ENCODE data around the gene GORASP1. TPM values are rescaled to one million over a fixed set of nuclear protein-coding genes. Genes with fewer than 3 reads are reported as not detected.

The GORASP1 gene
- total RNA-seq, 1 experiment from 2014 or later: 58.6 TPM

GRCh38 chr3:39148435-39149058 is 41.1 kb upstream of the GORASP1 start:
- Mint-ChIP-seq H3K27ac (ENCODE audit: unreplicated experiment) (peak overlapping the region; percentile 99), H3K4me3 (ENCODE audit: low read depth, unreplicated experiment) (peak overlapping the region; percentile 88), H3K9me3 (ENCODE audit: low read depth, unreplicated experiment) (no peaks in the 10 kb centered on the region), H3K36me3 (ENCODE audit: insufficient read depth, unreplicated experiment) (peaks cover 80% of the 10 kb centered on the region), H3K27me3 (ENCODE audit: unreplicated experiment) (no peaks in the 10 kb centered on the region), H3K4me1 (ENCODE audit: low read depth, unreplicated experiment) (peaks cover 61% of the 10 kb centered on the region)
- no peak for DNase-seq
- CTCF ChIA-PET: interaction anchor here (0.7 kb wide), 1 partner anchor 1184 kb away, joined by 4 read pairs; no protein-coding TSS in a partner anchor
- intact Hi-C loops (cut with micrococcal nuclease; ENCODE audit: unreplicated experiment): no loop called here
- no peak for TF ChIP-seq CTCF (IDR thresholded peaks at IDR 0.05; ENCODE audit: unreplicated experiment)
- BruUV-seq (replicated peaks): no TSS peak

- peak overlapping the region; percentile 88 for H3K4me3 Mint-ChIP-seq (ENCODE audit: low read depth, unreplicated experiment)
- intact Hi-C loops (cut with micrococcal nuclease; ENCODE audit: unreplicated experiment): no loop called here
- DNase-seq: peak; percentile 49
- H3K9me3 Mint-ChIP-seq (ENCODE audit: low read depth, unreplicated experiment): no peaks in the 10 kb centered on the region
- H3K4me1 Mint-ChIP-seq (ENCODE audit: low read depth, unreplicated experiment): peaks cover 62% of the 10 kb centered on the region
- peaks cover 77% of the 10 kb centered on the region for H3K36me3 Mint-ChIP-seq (ENCODE audit: insufficient read depth, unreplicated experiment)
- CTCF ChIA-PET: interaction anchor here (0.6 to 0.9 kb wide), 2 partner anchors 50 to 239 kb away, joined by 3 to 12 read pairs; no protein-coding TSS in a partner anchor
- H3K27me3 Mint-ChIP-seq (ENCODE audit: unreplicated experiment): no peaks in the 10 kb centered on the region
- H3K27ac Mint-ChIP-seq (ENCODE audit: unreplicated experiment): peak overlapping the region; percentile 99
- BruUV-seq (replicated peaks): no TSS peak
- no peak for TF ChIP-seq CTCF (IDR thresholded peaks at IDR 0.05; ENCODE audit: unreplicated experiment)
Measured at GRCh38 chr3:39147711-39148434, 40.4 kb upstream of the GORASP1 start.

GRCh38 chr3:39146611-39147591 is 39.5 kb upstream of the GORASP1 start:
- intact Hi-C loops (cut with micrococcal nuclease; ENCODE audit: unreplicated experiment): no loop called here
- BruUV-seq (replicated peaks): no TSS peak
- H3K4me3 Mint-ChIP-seq (ENCODE audit: low read depth, unreplicated experiment): peak overlapping the region; percentile 88
- H3K4me1 Mint-ChIP-seq (ENCODE audit: low read depth, unreplicated experiment): peaks cover 68% of the 10 kb centered on the region
- CTCF ChIA-PET: interaction anchor here (0.7 to 0.9 kb wide), 2 partner anchors 55 to 240 kb away, joined by 3 to 4 read pairs; no protein-coding TSS in a partner anchor
- H3K9me3 Mint-ChIP-seq (ENCODE audit: low read depth, unreplicated experiment): no peaks in the 10 kb centered on the region
- peaks cover 76% of the 10 kb centered on the region for H3K36me3 Mint-ChIP-seq (ENCODE audit: insufficient read depth, unreplicated experiment)
- no peaks in the 10 kb centered on the region for H3K27me3 Mint-ChIP-seq (ENCODE audit: unreplicated experiment)
- peak overlapping the region; percentile 99 for H3K27ac Mint-ChIP-seq (ENCODE audit: unreplicated experiment)
- peak; percentile 84 for DNase-seq
- no peak for TF ChIP-seq CTCF (IDR thresholded peaks at IDR 0.05; ENCODE audit: unreplicated experiment)

- Mint-ChIP-seq H3K9me3 (ENCODE audit: low read depth, unreplicated experiment) (no peaks in the 10 kb centered on the region), H3K4me3 (ENCODE audit: low read depth, unreplicated experiment) (peak overlapping the region; percentile 88), H3K27ac (ENCODE audit: unreplicated experiment) (no peak overlapping the region), H3K4me1 (ENCODE audit: low read depth, unreplicated experiment) (peaks cover 71% of the 10 kb centered on the region), H3K27me3 (ENCODE audit: unreplicated experiment) (no peaks in the 10 kb centered on the region), H3K36me3 (ENCODE audit: insufficient read depth, unreplicated experiment) (peaks cover 76% of the 10 kb centered on the region)
- intact Hi-C loops (cut with micrococcal nuclease; ENCODE audit: unreplicated experiment): no loop called here
- TF ChIP-seq CTCF (IDR thresholded peaks at IDR 0.05; ENCODE audit: unreplicated experiment): no peak
- no peak for DNase-seq
- no TSS peak for BruUV-seq (replicated peaks)
- CTCF ChIA-PET: no interaction called here
Measured at GRCh38 chr3:39146083-39146501, 38.7 kb upstream of the GORASP1 start.
